HepG2 (cell line): ENCODE results near the gene FN1. TPM values are rescaled to one million over a fixed set of nuclear protein-coding genes. Genes with fewer than 3 reads are reported as not detected.
A peak's percentile ranks its signal among the peaks of the same experiment; 100 is the strongest.

ENCODE experiments used
- GLI4 ChIP-seq: sonication (generic); formaldehyde crosslinking; IDR thresholded peaks from 2 replicates; pipeline ENCODE4 v1.5.1; 2020; ENCODE audit warnings: missing genetic modification reagents, mild to moderate bottlenecking, moderate library complexity, borderline replicate concordance
- HOXA7 ChIP-seq: sonication (generic); formaldehyde crosslinking; IDR thresholded peaks from 2 replicates; pipeline ENCODE4 v1.8.1; 2022; ENCODE audit warnings: mild to moderate bottlenecking, missing genetic modification reagents, moderate library complexity
- RELA ChIP-seq: sonication (generic); formaldehyde crosslinking; IDR thresholded peaks from 2 replicates; pipeline ENCODE4 v1.4.0; 2020; ENCODE audit warnings: missing genetic modification reagents
- SNAPC2 ChIP-seq: sonication (generic); formaldehyde crosslinking; IDR thresholded peaks from 2 replicates; pipeline ENCODE4 v1.8.1; 2022; ENCODE audit warnings: mild to moderate bottlenecking, missing genetic modification reagents
- ZNF225 ChIP-seq: sonication (generic); formaldehyde crosslinking; IDR thresholded peaks from 2 replicates; pipeline ENCODE4 v1.4.0; 2020; ENCODE audit warnings: mild to moderate bottlenecking, missing genetic modification reagents
- ZNF234 ChIP-seq: sonication (generic); formaldehyde crosslinking; conservative IDR thresholded peaks from 2 replicates; pipeline ENCODE4 v1.5.1; 2020; ENCODE audit warnings: mild to moderate bottlenecking, missing genetic modification reagents
- polyA plus RNA-seq, 8 experiments: library from polyadenylated mRNA; depleted of rRNA in 3 of 8; stranded (reverse) in 7 of 8; unstranded in 1 of 8; fragments of >200 nt; fragmentation: Illumina TruSeq in 4 of 8; extraction: Trizol in 4 of 8; gene quantifications; 2 replicates each; pipeline versions ENCODE4 v1.2.1 to v1.2.3, GENCODE V29; 2011 to 2016; ENCODE audit warnings: low read depth in 4 of 8, missing spikeins in 1 of 8, mixed read lengths in 1 of 8; ENCODE audit not compliant: insufficient read depth in 1 of 8
- total RNA-seq, 5 experiments: library from RNA; depleted of rRNA; stranded (reverse); fragments of >200 nt; fragmentation: Illumina TruSeq; extraction: Trizol; gene quantifications; 2 replicates each; pipeline ENCODE4 v1.2.3, GENCODE V29; 2016; ENCODE audit warnings: low read depth in 1 of 5
- TF ChIP-seq, protein P1 (sequence below), 2 experiments: sonication (generic) in 1 of 2; formaldehyde crosslinking in 1 of 2; IDR thresholded peaks; 2 replicates each; pipeline versions ENCODE4 v1.6.1 to v1.9.0; 2014 to 2022; ENCODE audit warnings: antibody characterized with exemption in 1 of 2, borderline replicate concordance in 1 of 2, inconsistent platforms in 1 of 2, low read depth in 1 of 2, missing genetic modification reagents in 1 of 2
- TF ChIP-seq, protein P2 (sequence below): sonication (generic); formaldehyde crosslinking; IDR thresholded peaks from 2 replicates; pipeline ENCODE4 v1.4.0; 2020; ENCODE audit warnings: missing genetic modification reagents, mild to moderate bottlenecking, borderline replicate concordance

Gene FN1
- total and polyA plus RNA-seq, 2 of the 13 experiments (the other 11 are each of a cell fraction or from before 2014, with no cell fraction given): 1,847 to 6,471 TPM

DNA sequence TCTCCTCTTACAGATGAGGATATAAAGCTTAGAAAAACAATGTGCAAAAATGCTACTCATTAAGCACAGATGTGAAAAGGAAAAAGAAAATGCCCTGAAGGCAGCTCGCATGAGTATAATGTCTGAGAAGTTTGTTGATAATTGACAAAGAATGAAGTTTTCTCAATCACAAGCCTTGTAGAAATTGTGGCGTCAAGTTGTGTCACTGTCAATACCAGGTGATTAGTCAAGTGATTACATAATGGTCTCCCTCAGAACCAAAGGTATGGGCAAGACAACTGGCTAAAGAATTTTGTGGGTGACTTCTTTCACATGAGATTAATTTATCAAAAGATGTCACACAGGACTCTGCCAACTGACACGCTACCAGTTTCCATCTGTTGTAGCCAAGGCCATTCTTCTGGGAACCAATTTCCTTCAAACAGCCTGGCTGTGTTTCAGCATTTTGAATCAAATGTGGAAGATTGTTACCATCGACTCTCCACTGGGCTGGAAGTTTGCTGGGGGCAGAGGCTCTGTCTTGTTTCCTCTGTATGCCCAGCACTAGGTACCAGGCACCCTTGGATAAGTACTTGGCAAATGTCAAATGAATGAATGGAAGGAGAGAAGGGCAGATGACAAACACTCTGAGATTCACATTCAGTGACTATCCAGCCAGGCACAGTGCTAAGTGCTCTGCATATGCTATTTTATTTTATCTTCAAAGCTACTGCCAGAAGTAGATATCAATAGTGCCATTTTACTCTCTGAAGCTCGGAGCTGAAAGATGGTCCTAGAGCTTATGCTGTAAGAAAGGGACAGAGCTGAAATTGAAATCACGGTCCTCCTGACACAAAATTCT, 5.9 kb upstream of the FN1 start (continued):
- TF ChIP-seq SNAPC2 (CRISPR knock-in tag): 0 out of 2 replicates have a peak, but pooled peaks have one; percentile 50
- TF ChIP-seq RELA: no peak
- no peak for TF ChIP-seq HOXA7 (CRISPR knock-in tag)
- TF ChIP-seq ZNF225 (CRISPR knock-in tag): no peak
- TF ChIP-seq, protein P1, sequence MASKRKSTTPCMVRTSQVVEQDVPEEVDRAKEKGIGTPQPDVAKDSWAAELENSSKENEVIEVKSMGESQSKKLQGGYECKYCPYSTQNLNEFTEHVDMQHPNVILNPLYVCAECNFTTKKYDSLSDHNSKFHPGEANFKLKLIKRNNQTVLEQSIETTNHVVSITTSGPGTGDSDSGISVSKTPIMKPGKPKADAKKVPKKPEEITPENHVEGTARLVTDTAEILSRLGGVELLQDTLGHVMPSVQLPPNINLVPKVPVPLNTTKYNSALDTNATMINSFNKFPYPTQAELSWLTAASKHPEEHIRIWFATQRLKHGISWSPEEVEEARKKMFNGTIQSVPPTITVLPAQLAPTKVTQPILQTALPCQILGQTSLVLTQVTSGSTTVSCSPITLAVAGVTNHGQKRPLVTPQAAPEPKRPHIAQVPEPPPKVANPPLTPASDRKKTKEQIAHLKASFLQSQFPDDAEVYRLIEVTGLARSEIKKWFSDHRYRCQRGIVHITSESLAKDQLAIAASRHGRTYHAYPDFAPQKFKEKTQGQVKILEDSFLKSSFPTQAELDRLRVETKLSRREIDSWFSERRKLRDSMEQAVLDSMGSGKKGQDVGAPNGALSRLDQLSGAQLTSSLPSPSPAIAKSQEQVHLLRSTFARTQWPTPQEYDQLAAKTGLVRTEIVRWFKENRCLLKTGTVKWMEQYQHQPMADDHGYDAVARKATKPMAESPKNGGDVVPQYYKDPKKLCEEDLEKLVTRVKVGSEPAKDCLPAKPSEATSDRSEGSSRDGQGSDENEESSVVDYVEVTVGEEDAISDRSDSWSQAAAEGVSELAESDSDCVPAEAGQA (IDR thresholded peaks at IDR 0.05; ENCODE audit: low read depth): no peak
- TF ChIP-seq, protein P1 (CRISPR knock-in tag; IDR thresholded peaks at IDR 0.05; ENCODE audit: borderline replicate concordance): no peak
- TF ChIP-seq, protein P2, sequence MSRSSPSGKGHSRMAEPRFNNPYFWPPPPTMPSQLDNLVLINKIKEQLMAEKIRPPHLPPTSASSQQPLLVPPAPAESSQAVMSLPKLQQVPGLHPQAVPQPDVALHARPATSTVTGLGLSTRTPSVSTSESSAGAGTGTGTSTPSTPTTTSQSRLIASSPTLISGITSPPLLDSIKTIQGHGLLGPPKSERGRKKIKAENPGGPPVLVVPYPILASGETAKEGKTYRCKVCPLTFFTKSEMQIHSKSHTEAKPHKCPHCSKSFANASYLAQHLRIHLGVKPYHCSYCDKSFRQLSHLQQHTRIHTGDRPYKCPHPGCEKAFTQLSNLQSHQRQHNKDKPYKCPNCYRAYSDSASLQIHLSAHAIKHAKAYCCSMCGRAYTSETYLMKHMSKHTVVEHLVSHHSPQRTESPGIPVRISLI: no peak
- no peak for TF ChIP-seq ZNF234 (CRISPR knock-in tag)
- peak; percentile 59; the same call in 1 of the 2 replicates for TF ChIP-seq GLI4
